SH-SY5Y (cell line): ENCODE measurements around the gene ILKAP.

Source experiments
- GATA2 ChIP-seq: IDR thresholded peaks from 2 replicates; pipeline ENCODE4 v1.6.1; 2011; ENCODE audit warnings: mild to moderate bottlenecking, low read depth, low read length
- GATA3 ChIP-seq: IDR thresholded peaks from 2 replicates; pipeline ENCODE4 v1.6.1; 2011; ENCODE audit warnings: low read depth, mild to moderate bottlenecking, low read length, moderate library complexity

DNA sequence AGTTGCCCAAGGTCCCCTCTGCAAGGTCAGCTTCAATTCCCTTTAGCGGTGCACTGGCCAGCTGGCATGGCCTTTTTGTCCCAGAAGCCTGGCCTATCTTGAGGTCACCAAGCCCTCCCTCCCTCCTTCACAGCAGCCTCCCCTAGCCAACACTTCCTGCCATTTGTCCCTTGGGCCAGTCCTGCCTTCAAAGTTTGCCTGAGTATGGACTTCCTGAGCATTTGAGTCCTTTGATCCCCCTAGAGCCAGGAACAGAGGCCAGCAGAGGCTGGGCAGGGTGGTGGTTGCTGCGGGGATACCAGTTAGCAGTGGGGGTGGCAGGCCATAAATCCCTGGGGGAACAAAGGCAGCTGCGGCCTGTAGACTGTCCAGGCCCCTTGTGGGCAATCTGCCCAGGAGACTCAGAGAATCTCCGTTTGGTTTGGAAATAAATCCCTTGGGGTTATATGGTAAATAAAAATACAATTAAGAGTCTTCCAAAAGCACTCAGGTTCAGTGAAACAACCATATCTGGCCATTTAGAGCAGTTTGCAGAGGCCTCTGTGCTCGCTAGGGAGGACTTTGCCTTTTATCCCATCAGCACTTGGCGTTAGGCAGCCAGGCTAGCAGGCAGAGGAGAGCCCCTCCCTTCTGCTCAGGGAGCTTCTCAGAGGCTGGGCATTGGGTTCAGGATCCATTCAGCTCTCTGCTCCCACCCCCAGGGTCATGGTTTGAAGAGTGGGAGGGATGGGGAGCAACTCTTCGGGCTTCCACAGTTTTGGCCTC lies 39.4 kb upstream of the ILKAP start:
- TF ChIP-seq GATA2 (no peak), GATA3 (no peak)
